Neural cell (in vitro differentiated cells): ENCODE data around the gene TPCN1. TPM values are rescaled to one million over a fixed set of nuclear protein-coding genes. Genes with fewer than 3 reads are reported as not detected.

Experiments used
- H2AFZ ChIP-seq: fragments of 200-600, 300-800 bp; sonication (generic), shearing (Covaris generic); 2 replicates; pipeline ENCODE4 v1.6.0; 2014; ENCODE audit warnings: low read depth, mild to moderate bottlenecking, antibody characterized with exemption, low read length, moderate library complexity
- H3F3A ChIP-seq: fragments of 200-600 bp; shearing (Covaris generic); 2 replicates; pipeline ENCODE4 v1.6.1; 2016; ENCODE audit warnings: mild to moderate bottlenecking, moderate library complexity, mixed read lengths, antibody characterized with exemption, low read length; ENCODE audit not compliant: insufficient read depth, poor library complexity, severe bottlenecking
- H3K27ac ChIP-seq: fragments of 200-600, 300-800 bp; sonication (generic), shearing (Covaris generic); 2 replicates; pipeline ENCODE4 v1.5.1; 2014; ENCODE audit warnings: mild to moderate bottlenecking, low read length, moderate library complexity
- H3K27me3 ChIP-seq: fragments of 300-800, 200-600 bp; sonication (generic), shearing (Covaris generic); 2 replicates; pipeline ENCODE4 v1.6.0; 2014; ENCODE audit warnings: mild to moderate bottlenecking, low read depth, low read length, moderate library complexity; ENCODE audit not compliant: insufficient read depth
- H3K36me3 ChIP-seq: fragments of 300-800, 200-600 bp; sonication (generic), shearing (Covaris generic); 2 replicates; pipeline ENCODE4 v1.5.1; 2014; ENCODE audit warnings: mild to moderate bottlenecking, antibody characterized with exemption, low read length, moderate library complexity; ENCODE audit not compliant: insufficient read depth
- H3K4me2 ChIP-seq: fragments of 300-800, 200-600 bp; sonication (generic), shearing (Covaris generic); 2 replicates; pipeline ENCODE4 v1.6.0; 2014; ENCODE audit warnings: mild to moderate bottlenecking, low read length
- H3K4me3 ChIP-seq: fragments of 300-800, 200-600 bp; sonication (generic), shearing (Covaris generic); 2 replicates; pipeline ENCODE4 v1.5.1; 2014; ENCODE audit warnings: mild to moderate bottlenecking, low read length, moderate library complexity
- H3K79me2 ChIP-seq: fragments of 200-600 bp; shearing (Covaris generic); replicated peaks from 2 replicates; pipeline ENCODE4 v1.6.0; 2014; ENCODE audit warnings: mild to moderate bottlenecking, low read length, moderate library complexity; ENCODE audit not compliant: insufficient read depth
- H3K9ac ChIP-seq: fragments of 300-800, 200-600 bp; sonication (generic), shearing (Covaris generic); 2 replicates; pipeline ENCODE4 v1.6.1; 2016; ENCODE audit warnings: mild to moderate bottlenecking, low read length, mixed read lengths
- H3K9me2 ChIP-seq: fragments of 200-600 bp; shearing (Covaris generic); 2 replicates; pipeline ENCODE4 v1.6.1; 2016; ENCODE audit warnings: mild to moderate bottlenecking, low read length, mixed read lengths; ENCODE audit not compliant: insufficient read depth
- H3K9me3 ChIP-seq: fragments of 200-600, 300-800 bp; sonication (generic), shearing (Covaris generic); 2 replicates; pipeline ENCODE4 v1.6.1; 2016; ENCODE audit warnings: mild to moderate bottlenecking, mixed run types, low read length, moderate library complexity, mixed read lengths
- H4K20me1 ChIP-seq: fragments of 200-600 bp; shearing (Covaris generic); 2 replicates; pipeline ENCODE4 v1.6.1; 2016; ENCODE audit warnings: mild to moderate bottlenecking, mixed run types; ENCODE audit not compliant: insufficient read depth
- CTCF ChIP-seq: fragments of 450-650 bp; IDR thresholded peaks from 2 replicates; pipeline ENCODE4 v1.5.1; 2014; ENCODE audit warnings: antibody characterized with exemption, mild to moderate bottlenecking, moderate library complexity; ENCODE audit not compliant: poor library complexity, severe bottlenecking
- EP300 ChIP-seq: fragments of 450-650 bp; conservative IDR thresholded peaks from 2 replicates; pipeline ENCODE4 v1.6.1; 2014; ENCODE audit warnings: antibody characterized with exemption, mild to moderate bottlenecking, moderate library complexity; ENCODE audit not compliant: poor library complexity, severe bottlenecking
- EZH2 ChIP-seq: fragments of 200-600, 300-800 bp; shearing (Covaris generic), sonication (generic); IDR thresholded peaks from 2 replicates; pipeline ENCODE4 v1.6.1; 2014; ENCODE audit warnings: antibody characterized with exemption, low read length, borderline replicate concordance, mild to moderate bottlenecking; ENCODE audit not compliant: insufficient read depth, poor library complexity, severe bottlenecking
- MXI1 ChIP-seq: fragments of 450-650 bp; conservative IDR thresholded peaks from 2 replicates; pipeline ENCODE4 v1.6.1; 2014; ENCODE audit warnings: antibody characterized with exemption, mild to moderate bottlenecking; ENCODE audit not compliant: poor library complexity, severe bottlenecking
- POLR2AphosphoS5 ChIP-seq: IDR thresholded peaks from 2 replicates; pipeline ENCODE4 v1.6.1; 2012
- RAD21 ChIP-seq: fragments of 450-650 bp; conservative IDR thresholded peaks from 2 replicates; pipeline ENCODE4 v1.6.1; 2014; ENCODE audit warnings: antibody characterized with exemption, mild to moderate bottlenecking, moderate library complexity
- REST ChIP-seq: IDR thresholded peaks from 2 replicates; pipeline ENCODE4 v1.6.1; 2012; ENCODE audit warnings: borderline replicate concordance
- SMC3 ChIP-seq: fragments of 450-650 bp; conservative IDR thresholded peaks from 2 replicates; pipeline ENCODE4 v1.6.1; 2014; ENCODE audit warnings: antibody characterized with exemption, mild to moderate bottlenecking, moderate library complexity; ENCODE audit not compliant: poor library complexity
- TAF1 ChIP-seq: IDR thresholded peaks from 2 replicates; pipeline ENCODE4 v1.6.1; 2012; ENCODE audit warnings: low read depth
- polyA plus RNA-seq: library from polyadenylated mRNA; depleted of rRNA; stranded (reverse); fragments of >200 nt; gene quantifications from 2 replicates; pipeline ENCODE4 v1.2.3, GENCODE V29; 2014

Gene TPCN1
- polyA plus RNA-seq, 1 donor from 2014 or later: 4.0 TPM

GRCh38 chr12:113306382-113306781, 85.1 kb downstream of the TPCN1 start:
- no peak overlapping the region for H3K4me2 ChIP-seq
- H3K79me2 ChIP-seq: no peaks in the 10 kb centered on the region
- no peaks in the 10 kb centered on the region for H3K9me3 ChIP-seq
- H4K20me1 ChIP-seq: no peaks in the 10 kb centered on the region
- no peak for TF ChIP-seq CTCF
- no peak overlapping the region for H3K4me3 ChIP-seq
- no peak overlapping the region for H3K27ac ChIP-seq
- H2AFZ ChIP-seq: no peak overlapping the region
- H3K36me3 ChIP-seq: no peaks in the 10 kb centered on the region
- H3K9ac ChIP-seq: no peak overlapping the region
- no peaks in the 10 kb centered on the region for H3K9me2 ChIP-seq
- H3F3A ChIP-seq: no peaks in the 10 kb centered on the region
- H3K27me3 ChIP-seq: peaks cover 3% of the 10 kb centered on the region

GRCh38 chr12:113310489-113310888, 89.2 kb downstream of the TPCN1 start:
- H3K4me3 ChIP-seq: no peak overlapping the region
- TF ChIP-seq EZH2 (no peak), CTCF (no peak), TAF1 (no peak), REST (no peak), RAD21 (no peak), MXI1 (no peak), POLR2AphosphoS5 (no peak), EP300 (no peak), SMC3 (no peak)
- H3K9me2 ChIP-seq: no peaks in the 10 kb centered on the region
- H3K79me2 ChIP-seq: no peaks in the 10 kb centered on the region
- H3K27ac ChIP-seq: no peak overlapping the region
- H3K4me2 ChIP-seq: no peak overlapping the region
- H2AFZ ChIP-seq: no peak overlapping the region
- no peaks in the 10 kb centered on the region for H3K27me3 ChIP-seq
- no peaks in the 10 kb centered on the region for H3K9me3 ChIP-seq
- no peaks in the 10 kb centered on the region for H3K36me3 ChIP-seq
- H3F3A ChIP-seq: no peaks in the 10 kb centered on the region
- no peaks in the 10 kb centered on the region for H4K20me1 ChIP-seq
- no peak overlapping the region for H3K9ac ChIP-seq
